GM19351 (cell line): Measurements from ENCODE around the gene PRSS23.
A peak's percentile ranks its signal among the peaks of the same experiment; 100 is the strongest.
"Not testable (repeated sequence)": the region's sequence is repeated elsewhere in the genome, so short reads cannot be mapped to it uniquely, and the experiment has no call there.

Experiments used
- ATAC-seq: cut with Tn5 transposase; IDR thresholded peaks from one replicate; pipeline ENCODE4 v1.9.1; 2021; ENCODE audit warnings: mild to moderate bottlenecking, moderate library complexity; ENCODE audit not compliant: unreplicated experiment

The PRSS23 gene

GRCh38 chr11:86800076-86800959 lies at the start of gene PRSS23:
Gene PRSS23, plus strand, starts transcription at chr11:86800542. Its CDS starts 7,102 bp downstream, at chr11:86807644.
- peak; percentile 61 for ATAC-seq

GRCh38 chr11:86753459-86753858 lies 46.9 kb upstream of the PRSS23 start:
- ATAC-seq, result no peak

- no peak for ATAC-seq
These were observed 45.2 kb upstream of the PRSS23 start for GRCh38 chr11:86755146-86755545.

- no peak for ATAC-seq
These were observed 42.2 kb upstream of the PRSS23 start for GRCh38 chr11:86758171-86758570.

- no peak for ATAC-seq
These were observed 39.8 kb upstream of the PRSS23 start for GRCh38 chr11:86760577-86760976.

- ATAC-seq, result no peak
These were observed 38.4 kb upstream of the PRSS23 start for GRCh38 chr11:86761978-86762377.

- no peak for ATAC-seq
These were observed 35.1 kb upstream of the PRSS23 start for GRCh38 chr11:86765203-86765602.

- ATAC-seq, result no peak
These were observed 34.5 kb upstream of the PRSS23 start for GRCh38 chr11:86765878-86766277.

- ATAC-seq, result no peak
These were observed 31.1 kb upstream of the PRSS23 start for GRCh38 chr11:86769219-86769618.

- not testable (repeated sequence) for ATAC-seq
These were observed 29.8 kb upstream of the PRSS23 start for GRCh38 chr11:86770473-86771027.

GRCh38 chr11:86772999-86773398 lies 27.3 kb upstream of the PRSS23 start:
- no peak for ATAC-seq

GRCh38 chr11:86773513-86774252 lies 26.7 kb upstream of the PRSS23 start:
- no peak for ATAC-seq

GRCh38 chr11:86774417-86774816 lies 25.9 kb upstream of the PRSS23 start:
- no peak for ATAC-seq

- ATAC-seq, result no peak
These were observed 25.0 kb upstream of the PRSS23 start for GRCh38 chr11:86775361-86775760.

GRCh38 chr11:86781546-86781945 lies 18.8 kb upstream of the PRSS23 start:
- ATAC-seq, result no peak

- no peak for ATAC-seq
These were observed 17.6 kb upstream of the PRSS23 start for GRCh38 chr11:86782742-86783141.

GRCh38 chr11:86783661-86784060 lies 16.7 kb upstream of the PRSS23 start:
- no peak for ATAC-seq

GRCh38 chr11:86784241-86784681 lies 16.1 kb upstream of the PRSS23 start:
- ATAC-seq, result no peak

GRCh38 chr11:86785576-86785975 lies 14.8 kb upstream of the PRSS23 start:
- no peak for ATAC-seq

- ATAC-seq, result no peak
These were observed 13.3 kb upstream of the PRSS23 start for GRCh38 chr11:86787018-86787536.

GRCh38 chr11:86787656-86788055 lies 12.7 kb upstream of the PRSS23 start:
- no peak for ATAC-seq
